Large intestine (tissue), 3 donors: ENCODE data around the gene UNC79. TPM values are rescaled to one million over a fixed set of nuclear protein-coding genes. Genes with fewer than 3 reads are reported as not detected.

Source experiments
- DNase-seq, 2 donors: peaks; one replicate each; pipeline versions ENCODE4 v3.0.0 to v3.0.0-alpha.2; 2013
- H3K27ac ChIP-seq: one replicate; pipeline ENCODE4 v1.5.1; 2013; ENCODE audit warnings: low read length
- H3K27me3 ChIP-seq: 2 replicates; pipeline ENCODE4 v1.6.1; 2013; ENCODE audit warnings: low read length; ENCODE audit not compliant: control insufficient read depth, insufficient read depth
- H3K36me3 ChIP-seq: 2 replicates; pipeline ENCODE4 v1.6.1; 2013; ENCODE audit warnings: low read length; ENCODE audit not compliant: control insufficient read depth, insufficient read depth
- H3K4me1 ChIP-seq: one replicate; pipeline ENCODE4 v1.6.1; 2013; ENCODE audit warnings: low read length; ENCODE audit not compliant: control insufficient read depth, insufficient read depth
- H3K4me3 ChIP-seq: one replicate; pipeline ENCODE4 v1.5.1; 2013; ENCODE audit warnings: low read length
- H3K9me3 ChIP-seq: one replicate; pipeline ENCODE4 v1.6.1; 2013; ENCODE audit warnings: mild to moderate bottlenecking, low read depth, low read length, moderate library complexity; ENCODE audit not compliant: control insufficient read depth
- WGBS: methylation state at CpG from one replicate; pipeline ENCODE4 v1.1.5; 2013; ENCODE audit warnings: low lambda C conversion rate; ENCODE audit not compliant: insufficient coverage; 5-methylcytosine and 5-hydroxymethylcytosine counted together
- polyA plus RNA-seq: library from polyadenylated mRNA; unstranded; fragments of 120-200 nt; gene quantifications from one replicate; pipeline ENCODE4 v1.2.1, GENCODE V29; 2013

UNC79 gene
- polyA plus RNA-seq, 1 donor, result 1.5 TPM

- H3K27me3 ChIP-seq, result no peaks in the 10 kb centered on the region
- no peaks in the 10 kb centered on the region for H3K4me1 ChIP-seq
- DNase-seq, result no peak
- no peaks in the 10 kb centered on the region for H3K36me3 ChIP-seq
- no peak overlapping the region for H3K27ac ChIP-seq
- no peaks in the 10 kb centered on the region for H3K9me3 ChIP-seq
- no peak overlapping the region for H3K4me3 ChIP-seq
- 90% methylated on average over 2 of the region's 13 CpGs for WGBS
Observed at GRCh38 chr14:93713726-93714405, 283.1 kb downstream of the UNC79 start.

GRCh38 chr14:93714605-93715004 lies 283.9 kb downstream of the UNC79 start:
- H3K36me3 ChIP-seq, result no peaks in the 10 kb centered on the region
- no peaks in the 10 kb centered on the region for H3K9me3 ChIP-seq
- no peaks in the 10 kb centered on the region for H3K4me1 ChIP-seq
- H3K4me3 ChIP-seq, result no peak overlapping the region
- no peak overlapping the region for H3K27ac ChIP-seq
- DNase-seq, result no peak
- no peaks in the 10 kb centered on the region for H3K27me3 ChIP-seq
- 100% methylated on average over 1 of the region's 7 CpGs for WGBS

GRCh38 chr14:93715279-93715927 lies 284.7 kb downstream of the UNC79 start:
- Histone ChIP-seq H3K4me3 (no peak overlapping the region), H3K27me3 (no peaks in the 10 kb centered on the region), H3K36me3 (no peaks in the 10 kb centered on the region), H3K27ac (no peak overlapping the region), H3K9me3 (no peaks in the 10 kb centered on the region), H3K4me1 (no peaks in the 10 kb centered on the region)
- no CpG with 5 or more reads among the region's 13 CpGs for WGBS
- DNase-seq, result no peak

- H3K9me3 ChIP-seq, result no peaks in the 10 kb centered on the region
- H3K4me3 ChIP-seq, result no peak overlapping the region
- WGBS, result no CpG with 5 or more reads among the region's 8 CpGs
- H3K27me3 ChIP-seq, result no peaks in the 10 kb centered on the region
- no peaks in the 10 kb centered on the region for H3K4me1 ChIP-seq
- H3K27ac ChIP-seq, result no peak overlapping the region
- no peak for DNase-seq
- no peaks in the 10 kb centered on the region for H3K36me3 ChIP-seq
Observed at GRCh38 chr14:93716002-93716745, 285.4 kb downstream of the UNC79 start.

- Histone ChIP-seq H3K27me3 (no peaks in the 10 kb centered on the region), H3K4me3 (no peak overlapping the region), H3K27ac (no peak overlapping the region), H3K4me1 (no peaks in the 10 kb centered on the region), H3K36me3 (no peaks in the 10 kb centered on the region), H3K9me3 (no peaks in the 10 kb centered on the region)
- WGBS, result no CpG with 5 or more reads among the region's 14 CpGs
- DNase-seq, result no peak
Observed at GRCh38 chr14:93716746-93717667, 286.3 kb downstream of the UNC79 start.

GRCh38 chr14:93717668-93718320 lies 287.1 kb downstream of the UNC79 start:
- H3K36me3 ChIP-seq, result no peaks in the 10 kb centered on the region
- no CpG with 5 or more reads among the region's 13 CpGs for WGBS
- H3K9me3 ChIP-seq, result no peaks in the 10 kb centered on the region
- H3K27me3 ChIP-seq, result no peaks in the 10 kb centered on the region
- DNase-seq, result no peak
- no peak overlapping the region for H3K4me3 ChIP-seq
- no peak overlapping the region for H3K27ac ChIP-seq
- no peaks in the 10 kb centered on the region for H3K4me1 ChIP-seq

- no CpG with 5 or more reads among the region's 3 CpGs for WGBS
- Histone ChIP-seq H3K27me3 (no peaks in the 10 kb centered on the region), H3K4me3 (no peak overlapping the region), H3K4me1 (no peaks in the 10 kb centered on the region), H3K27ac (no peak overlapping the region), H3K9me3 (no peaks in the 10 kb centered on the region), H3K36me3 (no peaks in the 10 kb centered on the region)
- no peak for DNase-seq
Observed at GRCh38 chr14:93719256-93719655, 288.5 kb downstream of the UNC79 start.

- no CpG with 5 or more reads among the region's 12 CpGs for WGBS
- Histone ChIP-seq H3K27me3 (no peaks in the 10 kb centered on the region), H3K36me3 (no peaks in the 10 kb centered on the region), H3K9me3 (no peaks in the 10 kb centered on the region), H3K4me1 (no peaks in the 10 kb centered on the region), H3K4me3 (no peak overlapping the region), H3K27ac (no peak overlapping the region)
- no peak for DNase-seq
Observed at GRCh38 chr14:93720076-93720815, 289.5 kb downstream of the UNC79 start.

- no peaks in the 10 kb centered on the region for H3K9me3 ChIP-seq
- no peak overlapping the region for H3K27ac ChIP-seq
- WGBS, result no CpG with 5 or more reads among the region's 13 CpGs
- H3K36me3 ChIP-seq, result no peaks in the 10 kb centered on the region
- DNase-seq, result no peak
- no peak overlapping the region for H3K4me3 ChIP-seq
- H3K27me3 ChIP-seq, result no peaks in the 10 kb centered on the region
- H3K4me1 ChIP-seq, result no peaks in the 10 kb centered on the region
Observed at GRCh38 chr14:93720981-93721483, 290.3 kb downstream of the UNC79 start.
